Amygdala (tissue), 56 donors: ENCODE data around the gene DCXR.
A peak's percentile ranks its signal among the peaks of the same experiment; 100 is the strongest.

ENCODE experiments used
- DNase-seq, 56 donors: peaks; one replicate each; lab custom pipeline; 2025; lab: John Stamatoyannopoulos, UW

DCXR gene

DNA sequence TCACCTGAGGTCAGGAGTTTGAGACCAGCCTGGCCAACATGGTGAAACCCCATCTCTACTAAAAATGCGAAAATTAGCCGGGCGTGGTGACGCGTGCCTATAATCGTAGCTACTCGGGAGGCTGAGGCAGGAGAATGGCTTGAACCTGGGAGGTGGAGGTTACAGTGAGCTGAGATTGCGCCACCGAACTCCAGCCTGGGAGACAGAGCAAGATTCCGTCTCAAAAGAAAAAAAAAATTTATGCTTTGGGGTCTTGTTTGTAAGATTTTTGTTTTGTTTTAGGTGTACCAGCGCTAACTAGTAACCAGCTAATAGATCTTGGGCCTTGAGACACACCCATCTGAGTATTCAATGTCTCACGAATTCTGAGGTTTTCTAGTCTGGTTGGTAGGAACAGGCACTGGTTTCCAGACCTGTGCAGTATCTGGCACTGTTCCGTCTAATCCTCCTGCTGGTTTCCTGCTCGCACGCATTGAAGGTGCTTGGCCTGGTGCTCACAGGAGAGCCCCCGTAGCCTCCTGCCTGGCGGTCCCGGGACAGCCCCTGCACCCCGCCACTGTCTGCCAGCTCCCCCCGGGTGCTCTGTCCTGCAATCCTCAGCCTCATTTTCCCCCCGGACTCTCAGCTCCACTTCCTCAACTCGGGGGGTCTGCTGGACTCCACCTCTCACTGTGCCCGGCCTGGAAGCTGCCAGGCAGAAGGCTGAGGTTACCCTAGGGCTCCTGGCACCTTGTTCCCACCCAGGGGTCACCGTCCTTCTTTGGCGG lies 38.7 kb upstream of the DCXR start:
- no peak for DNase-seq

GRCh38 chr17:82073446-82073845 lies 35.9 kb upstream of the DCXR start:
- no peak for DNase-seq

DNA sequence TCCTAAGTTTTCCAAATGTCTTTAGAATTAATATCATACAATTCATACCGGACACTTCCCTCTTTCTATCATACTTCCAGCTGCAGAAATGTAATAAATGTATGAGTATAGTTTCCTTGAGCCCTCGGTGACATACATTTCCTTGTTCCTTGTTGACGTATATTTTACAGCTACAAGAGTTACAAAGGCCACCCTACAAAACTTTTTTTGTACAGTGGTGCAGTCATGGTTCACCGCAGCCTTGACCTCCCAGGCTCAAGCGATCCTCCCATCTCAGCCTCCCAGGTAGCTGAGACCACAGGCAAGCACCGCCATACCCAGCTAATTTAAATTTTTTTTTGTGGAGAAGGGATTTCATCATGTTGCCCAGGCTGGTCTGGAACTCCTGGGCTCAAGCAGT lies 35.3 kb upstream of the DCXR start:
- DNase-seq, result no peak

- DNase-seq, result no peak
These were observed 33.1 kb upstream of the DCXR start for GRCh38 chr17:82070611-82071010.

DNA sequence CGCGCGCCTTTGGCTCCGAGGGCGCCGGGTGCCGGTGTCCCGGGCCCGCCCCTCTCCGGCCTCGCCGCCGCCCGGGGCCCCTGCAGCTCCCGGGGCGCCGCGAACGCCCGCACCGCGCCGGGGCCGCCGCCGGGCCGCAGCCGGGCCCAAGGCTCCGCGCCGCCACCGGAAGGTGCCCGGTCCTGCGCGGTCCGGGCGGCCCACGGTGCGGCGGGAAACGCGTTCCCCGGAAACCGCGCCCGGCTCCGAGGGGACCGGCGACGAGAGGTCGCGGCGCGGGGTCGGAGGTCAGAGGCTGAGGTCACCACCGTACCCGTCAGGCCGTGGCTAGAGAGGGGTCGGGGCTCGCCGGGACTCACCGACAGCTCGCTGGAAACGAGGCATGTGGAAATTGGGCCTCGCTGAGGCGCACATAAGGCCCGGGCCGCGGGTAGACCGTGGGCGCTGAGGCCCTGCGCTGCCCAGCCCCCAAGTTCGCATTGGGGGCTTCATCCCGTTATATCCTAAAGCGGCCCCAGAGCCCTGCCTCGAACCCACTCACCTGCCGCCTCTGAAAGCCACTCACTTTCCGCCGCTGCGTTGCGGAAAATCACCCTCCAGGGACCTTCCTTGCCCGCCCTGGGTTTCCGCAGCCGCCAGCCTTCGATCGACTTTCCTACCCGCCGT lies 28.3 kb upstream of the DCXR start, which contains the start of gene DUS1L:
TSS of gene DUS1L (minus strand) at position 167 of the 666 bp plus-strand sequence. CDS start 745 bp downstream, outside the sequence.
- peak in 35 of 56 donors; percentile 5 to 69 (median 36) for DNase-seq

- no peak for DNase-seq
These were observed 27.7 kb upstream of the DCXR start for GRCh38 chr17:82065193-82065637.

GRCh38 chr17:82064433-82065192 lies 27.1 kb upstream of the DCXR start:
- DNase-seq, result no peak

DNA sequence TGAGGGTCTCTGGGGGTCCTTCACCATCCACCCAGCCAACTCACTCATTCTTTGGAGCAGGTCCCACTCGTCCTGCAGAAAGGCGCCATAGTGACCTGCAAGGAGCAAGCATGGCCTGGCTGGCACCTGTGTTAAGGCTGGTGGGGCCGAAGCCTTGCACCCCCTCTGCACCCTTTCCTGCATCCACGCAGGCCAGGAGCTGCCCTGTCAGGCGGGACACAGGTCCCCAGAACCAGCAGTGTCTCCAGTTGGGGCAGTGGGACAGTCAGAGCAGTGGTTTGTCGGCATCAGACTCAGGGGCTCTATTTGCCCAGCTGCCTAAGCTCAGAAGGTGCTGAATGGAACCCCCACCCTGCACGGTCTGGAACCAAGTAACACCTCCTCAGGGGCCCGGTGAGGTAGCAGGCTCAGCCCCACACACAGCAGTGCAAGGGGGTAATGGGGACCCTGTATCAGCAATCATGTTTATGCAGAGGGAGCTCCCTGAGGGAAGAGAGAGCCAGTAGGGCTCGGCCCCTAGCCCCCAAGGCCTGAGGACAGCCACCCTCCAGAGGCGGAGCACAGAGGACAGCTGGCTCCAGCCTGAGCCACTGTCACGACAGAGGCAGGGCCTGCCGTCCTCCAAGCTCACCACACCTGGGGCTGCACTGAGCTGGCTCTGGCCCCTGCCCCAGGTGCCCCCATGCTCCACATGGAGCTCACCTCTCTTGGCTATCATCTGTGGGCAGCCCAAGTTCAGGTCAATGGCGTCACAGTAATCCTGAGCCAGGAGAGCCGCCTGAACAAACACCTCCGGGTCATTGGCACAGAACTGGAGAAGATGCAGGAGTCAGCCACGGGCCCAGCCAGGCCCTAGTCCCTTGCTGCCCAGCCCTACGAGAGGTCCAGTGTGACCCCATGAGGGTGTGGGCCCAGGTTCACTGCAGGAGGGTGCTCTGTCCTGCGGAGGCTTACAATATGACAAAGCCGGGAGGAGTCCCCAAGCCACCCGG lies 26.2 kb upstream of the DCXR start:
- DNase-seq, result no peak

- DNase-seq, result no peak
These were observed 25.5 kb upstream of the DCXR start for GRCh38 chr17:82062984-82063368.

DNA sequence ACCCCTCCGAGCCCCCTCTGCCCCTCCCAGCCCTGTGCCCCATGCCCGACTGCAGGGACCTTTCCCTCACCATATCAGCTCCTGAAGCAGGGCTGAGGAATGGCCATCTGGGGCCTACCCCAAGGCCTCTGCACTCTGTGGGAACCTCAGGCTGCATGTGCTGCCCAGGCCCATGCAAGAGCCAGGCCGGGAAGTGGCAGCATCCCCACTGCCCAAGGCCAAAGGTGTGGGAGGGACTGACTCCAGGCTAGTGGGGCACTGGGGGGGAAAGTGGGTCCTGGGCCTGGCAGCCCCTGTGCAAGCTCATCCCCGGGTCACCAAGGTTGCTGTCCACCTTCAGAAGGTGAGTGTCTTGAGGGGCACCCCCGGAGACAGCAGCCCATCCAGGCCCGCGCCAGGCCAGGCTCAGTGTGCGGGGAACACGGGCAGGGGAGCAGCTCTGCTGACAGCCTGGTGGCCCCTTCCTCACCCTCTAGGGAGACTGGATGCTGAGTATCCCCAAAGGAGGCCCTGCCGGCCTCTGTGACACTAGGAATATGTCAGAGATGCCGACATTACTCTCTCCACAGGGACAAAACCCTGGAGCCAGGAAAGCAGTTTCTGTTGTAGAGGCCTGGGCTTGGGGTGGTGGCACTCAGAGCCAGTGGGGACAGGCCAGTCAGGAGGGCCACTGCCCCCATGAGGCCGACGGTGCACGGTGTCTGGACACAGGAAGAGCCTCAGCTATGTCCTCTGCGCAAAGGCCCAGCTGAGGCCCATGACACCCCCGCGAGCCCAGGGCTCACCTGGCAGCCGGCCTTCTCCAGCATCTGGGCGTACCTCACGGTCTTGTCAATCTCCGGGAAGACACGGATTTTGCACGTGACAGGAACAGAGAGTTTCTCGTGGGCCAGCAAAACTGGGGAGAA lies 24.8 kb upstream of the DCXR start:
- no peak for DNase-seq

DNA sequence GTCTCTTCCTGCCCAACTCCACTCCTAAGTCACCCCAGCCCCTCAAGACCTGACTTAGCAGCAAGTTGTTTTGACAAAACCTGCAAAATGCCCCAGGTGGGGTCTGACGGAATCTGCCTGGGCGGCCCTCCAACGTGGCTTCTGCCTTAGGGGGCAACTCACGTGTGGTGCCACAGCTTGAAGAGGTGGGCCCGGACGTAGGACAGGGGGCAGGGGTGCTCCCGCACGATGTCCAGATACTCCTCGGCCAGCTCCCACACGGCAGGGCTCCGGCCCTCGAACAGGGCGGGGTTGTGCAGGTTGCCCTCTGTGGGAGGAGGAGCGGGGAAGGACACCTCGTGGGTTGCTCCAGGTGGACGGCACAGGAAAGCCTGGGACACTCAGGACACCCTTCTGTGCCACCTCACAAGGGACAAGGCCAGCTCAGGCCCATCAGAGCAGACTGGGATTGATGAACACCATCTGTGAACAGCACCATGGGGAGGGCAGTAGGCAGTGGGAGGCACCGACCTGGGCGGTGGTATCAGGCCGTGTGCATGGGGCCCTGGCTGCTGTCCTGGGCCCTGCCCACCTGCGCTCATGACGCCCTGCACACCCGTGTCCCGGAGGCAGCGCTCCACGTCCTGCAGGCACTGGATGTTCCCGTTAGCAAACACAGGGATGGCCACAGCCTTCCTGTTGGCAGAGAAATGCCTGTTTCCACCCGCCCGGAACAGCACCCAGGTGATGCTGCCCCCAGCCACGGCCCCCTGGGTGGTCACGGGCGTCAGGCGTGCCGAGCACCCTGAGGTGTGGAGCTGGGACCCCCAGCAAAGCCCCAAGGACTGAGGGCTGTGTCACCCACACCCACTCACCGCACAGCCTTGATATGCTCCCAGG lies 23.8 kb upstream of the DCXR start:
- no peak for DNase-seq

GRCh38 chr17:82060614-82061013 lies 23.1 kb upstream of the DCXR start:
- no peak for DNase-seq

GRCh38 chr17:82060001-82060380 lies 22.5 kb upstream of the DCXR start:
- DNase-seq, result no peak

DNA sequence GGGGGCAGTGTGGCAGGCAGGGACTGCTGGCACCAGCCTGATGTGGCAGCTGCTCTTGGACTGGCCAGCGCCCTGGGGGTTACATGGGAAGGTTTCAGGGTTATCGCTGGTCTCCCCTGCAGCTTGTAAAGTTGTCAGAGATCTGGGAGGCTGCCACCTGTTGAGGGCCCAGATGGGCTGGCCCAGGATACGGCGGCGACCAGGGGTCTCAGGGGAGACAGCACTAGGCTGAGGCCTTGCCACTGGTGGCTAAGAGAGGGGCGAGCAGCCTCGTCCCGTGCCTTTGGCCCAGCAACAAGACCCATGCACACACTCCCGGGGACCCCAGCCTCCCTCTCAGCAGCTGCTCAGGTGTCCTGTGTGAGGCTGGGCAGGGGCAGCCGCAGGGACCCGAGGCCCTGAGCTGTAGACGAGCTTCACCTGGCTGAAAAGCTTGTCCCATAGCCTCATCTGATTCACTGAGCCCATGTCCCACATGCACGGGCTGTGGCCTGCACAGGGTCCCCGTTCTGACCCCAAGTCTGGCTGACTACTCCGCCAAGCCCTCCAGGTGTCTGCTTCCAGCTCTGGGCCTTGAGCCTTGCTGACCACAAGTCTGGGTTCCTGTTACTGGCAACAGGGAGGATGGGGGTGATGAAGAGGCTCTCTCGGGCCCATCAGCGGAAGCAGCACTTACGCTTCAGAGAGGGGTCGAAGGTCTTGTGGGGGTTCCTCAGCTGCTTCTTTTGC lies 21.9 kb upstream of the DCXR start:
- no peak for DNase-seq

GRCh38 chr17:82058855-82059249 lies 21.4 kb upstream of the DCXR start:
- DNase-seq, result no peak

DNA sequence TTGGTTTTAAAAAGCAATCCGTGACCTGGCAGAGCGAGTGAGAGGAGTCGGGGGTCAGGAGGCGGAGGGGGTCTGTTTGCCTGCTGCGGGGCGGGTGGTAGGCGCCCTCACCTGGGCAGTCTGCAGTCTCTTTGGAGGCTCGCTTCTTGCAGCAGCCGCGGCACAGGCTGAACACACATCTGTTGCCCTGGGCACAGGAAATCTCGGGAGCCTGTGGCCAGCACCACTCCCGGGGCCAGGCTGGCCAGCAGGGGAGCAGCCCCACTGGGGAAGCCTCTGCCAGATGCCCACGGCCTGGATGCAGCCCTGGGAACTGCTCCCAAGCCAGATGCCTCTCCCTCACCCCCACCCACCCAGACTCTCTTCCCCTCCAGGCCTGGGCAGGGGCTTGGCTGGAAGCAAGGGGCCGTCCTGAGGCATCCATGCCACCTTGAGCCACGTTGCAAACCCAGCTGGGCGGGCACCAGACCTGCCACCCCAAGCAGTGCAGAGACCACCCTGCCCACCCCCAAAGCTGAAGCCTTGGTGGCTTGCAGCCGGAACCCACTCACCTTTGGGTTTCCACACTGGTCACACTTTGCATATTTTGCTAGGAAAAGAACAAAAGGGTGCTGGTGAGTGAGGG lies 20.8 kb upstream of the DCXR start:
- DNase-seq, result no peak
